Measurements from ENCODE around the gene WDFY4. TPM values are rescaled to one million over a fixed set of nuclear protein-coding genes. Genes with fewer than 3 reads are reported as not detected.
A peak's percentile ranks its signal among the peaks of the same experiment; 100 is the strongest.

Gene WDFY4
- polyA plus RNA-seq, 2 of the 4 experiments (the other 2 are of a cell fraction) = not detected

DNA sequence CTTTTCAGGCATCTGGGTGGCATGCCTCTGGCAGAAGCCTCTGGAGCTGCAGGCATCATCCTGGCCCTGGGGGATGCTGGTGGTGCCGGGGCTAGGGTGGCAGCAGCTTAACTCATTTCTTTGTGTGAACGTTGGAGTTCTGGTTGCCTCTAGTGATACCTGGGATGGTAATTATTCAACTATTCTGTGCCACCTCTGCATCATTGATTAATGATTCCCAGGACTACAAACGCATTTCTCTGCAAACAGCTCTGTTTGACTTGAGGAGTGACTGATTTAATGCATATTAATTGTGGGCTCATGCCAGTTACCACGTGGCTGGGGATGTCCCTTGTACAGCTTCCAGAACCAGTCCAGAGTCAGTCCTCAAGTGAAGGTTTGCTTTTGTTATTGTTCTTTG lies 199.0 kb downstream of the WDFY4 start:
- FAIRE-seq = no peak
- no peaks in the 10 kb centered on the region for H3K4me1 ChIP-seq
- no peak overlapping the region for H3K4me3 ChIP-seq
- no peak overlapping the region for H3K4me2 ChIP-seq
- no peak for TF ChIP-seq MAZ (IDR thresholded peaks at IDR 0.05; ENCODE audit: borderline replicate concordance, low read depth, low read length)
- no peak for TF ChIP-seq JUNB (IDR thresholded peaks at IDR 0.05)
- TF ChIP-seq, protein P1, sequence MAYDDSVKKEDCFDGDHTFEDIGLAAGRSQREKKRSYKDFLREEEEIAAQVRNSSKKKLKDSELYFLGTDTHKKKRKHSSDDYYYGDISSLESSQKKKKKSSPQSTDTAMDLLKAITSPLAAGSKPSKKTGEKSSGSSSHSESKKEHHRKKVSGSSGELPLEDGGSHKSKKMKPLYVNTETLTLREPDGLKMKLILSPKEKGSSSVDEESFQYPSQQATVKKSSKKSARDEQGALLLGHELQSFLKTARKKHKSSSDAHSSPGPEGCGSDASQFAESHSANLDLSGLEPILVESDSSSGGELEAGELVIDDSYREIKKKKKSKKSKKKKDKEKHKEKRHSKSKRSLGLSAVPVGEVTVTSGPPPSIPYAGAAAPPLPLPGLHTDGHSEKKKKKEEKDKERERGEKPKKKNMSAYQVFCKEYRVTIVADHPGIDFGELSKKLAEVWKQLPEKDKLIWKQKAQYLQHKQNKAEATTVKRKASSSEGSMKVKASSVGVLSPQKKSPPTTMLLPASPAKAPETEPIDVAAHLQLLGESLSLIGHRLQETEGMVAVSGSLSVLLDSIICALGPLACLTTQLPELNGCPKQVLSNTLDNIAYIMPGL (CRISPR knock-in tag; IDR thresholded peaks at IDR 0.05; ENCODE audit: borderline replicate concordance) = no peak
- no peak for TF ChIP-seq GATA3 (IDR thresholded peaks at IDR 0.05; ENCODE audit: borderline replicate concordance)
- no peak for TF ChIP-seq SREBF2 (IDR thresholded peaks at IDR 0.05)
- no peak for TF ChIP-seq KDM1A (IDR thresholded peaks at IDR 0.05; ENCODE audit: low read depth)
- no peak for TF ChIP-seq HDAC2 (IDR thresholded peaks at IDR 0.05)
- no peak for TF ChIP-seq RNF2 (IDR thresholded peaks at IDR 0.05; ENCODE audit: borderline replicate concordance, low read depth)
- TF ChIP-seq TFCP2L1 (CRISPR knock-in tag; IDR thresholded peaks at IDR 0.05) = no peak
- no peak for TF ChIP-seq ZFP36 (IDR thresholded peaks at IDR 0.05; ENCODE audit: borderline replicate concordance, partially characterized antibody)
- ChIA-PET POLR2A (no interaction called here), CTCF (interaction anchor here (1.2 to 1.3 kb wide), 2 partner anchors 11 to 83 kb away, joined by 3 read pairs; no protein-coding TSS in a partner anchor)
- H3K27ac ChIP-seq = no peak overlapping the region
- no peak for ATAC-seq
- no peaks in the 10 kb centered on the region for H3K9me3 ChIP-seq
- WGBS (ENCODE audit: missing lambda C conversion rate) = 9% methylated on average over 4 of the region's 4 CpGs
- DNase-seq (ENCODE audit: low read depth in 1 of 2, low spot score in 1 of 2) = no peak

DNA sequence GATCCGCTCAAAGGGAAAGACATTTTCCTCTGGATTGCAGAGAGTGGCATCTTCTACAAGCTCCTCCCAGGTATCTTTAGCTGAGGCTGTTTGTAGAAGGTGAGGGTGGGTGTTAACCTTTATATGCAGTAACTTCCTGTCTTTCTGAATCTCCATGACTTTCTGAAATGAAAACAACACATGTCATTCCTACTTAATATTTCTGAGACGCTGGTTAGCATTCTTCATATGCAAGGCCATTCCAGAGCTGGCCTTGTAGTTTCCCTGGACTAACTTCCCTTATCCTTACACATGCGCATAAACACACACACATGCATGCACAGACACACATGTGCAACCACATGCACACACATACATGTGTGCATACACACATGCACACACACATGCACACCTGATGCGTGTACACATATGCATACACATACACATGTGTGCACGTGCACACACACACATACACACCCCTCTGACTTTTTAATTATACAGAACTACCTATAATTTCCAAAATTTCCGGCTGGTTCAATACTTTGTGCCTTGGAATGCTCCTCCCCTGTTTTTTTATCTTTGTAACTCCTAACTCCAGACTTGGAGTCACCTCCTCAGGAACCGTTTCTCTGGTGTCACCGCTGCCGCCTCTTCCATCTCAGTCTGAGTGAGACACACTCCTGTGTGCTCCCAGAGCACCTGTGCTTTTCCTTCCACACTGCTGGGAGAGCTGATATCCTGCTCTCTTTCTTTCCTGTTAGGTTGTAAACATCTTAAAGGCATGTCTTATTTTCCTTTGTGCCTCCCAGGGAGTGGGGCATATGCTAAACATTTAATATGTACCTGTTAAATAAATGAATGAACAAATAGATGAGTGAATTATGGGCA lies 199.7 kb downstream of the WDFY4 start:
- ATAC-seq = no peak
- no peak overlapping the region for H3K4me3 ChIP-seq

DNA sequence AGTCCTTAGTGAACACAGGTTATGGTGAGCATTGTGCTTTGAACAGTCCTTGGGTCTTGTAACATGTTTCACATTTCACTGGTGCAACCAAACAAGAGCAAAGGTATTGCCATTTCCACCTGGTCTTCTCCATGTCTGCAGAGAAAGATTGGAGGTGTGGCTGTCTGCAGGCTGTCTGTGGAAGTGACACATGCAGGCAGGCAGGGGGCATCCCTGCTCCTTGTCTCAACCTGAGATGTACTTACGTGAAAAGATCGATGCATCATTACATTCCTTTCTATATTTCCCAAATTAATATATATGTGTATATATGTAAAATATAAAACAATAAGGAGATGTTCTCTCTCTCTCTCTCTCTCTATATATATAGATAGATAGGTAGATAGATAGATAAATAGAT lies 200.7 kb downstream of the WDFY4 start:
- CTCF ChIA-PET = interaction anchor here (1.5 to 1.9 kb wide), 3 partner anchors 9 to 633 kb away, joined by 3 to 6 read pairs (median 5); no protein-coding TSS in a partner anchor
- Histone ChIP-seq H3K27ac (no peak overlapping the region), H3K9me3 (no peaks in the 10 kb centered on the region), H3K4me3 (no peak overlapping the region), H3K4me2 (no peak overlapping the region), H3K4me1 (no peaks in the 10 kb centered on the region)
- ATAC-seq = peak; percentile 71 to 74; a peak in 3 of 6 replicates
- WGBS (ENCODE audit: missing lambda C conversion rate) = 2% methylated on average over 2 of the region's 2 CpGs
- TF ChIP-seq RAD21 (conservative IDR thresholded peaks at IDR 0.05 in 1 of 2, IDR thresholded peaks at IDR 0.05 in 1 of 2) = peak; percentile 17 to 51; a peak in 3 of 5 replicates
- TF ChIP-seq NR3C1 (IDR thresholded peaks at IDR 0.05) = no peak
- peak; percentile 43 to 44 for DNase-seq (ENCODE audit: low read depth in 1 of 2, low spot score in 1 of 2)
- POLR2A ChIA-PET = no interaction called here
- no peak for FAIRE-seq

More for the DNA sequence above, 199.7 kb downstream of the WDFY4 start:
- no peak for FAIRE-seq
- no peak overlapping the region for H3K27ac ChIP-seq
- H3K4me1 ChIP-seq = no peaks in the 10 kb centered on the region
- CTCF ChIA-PET = interaction anchor here (1.2 to 1.5 kb wide), 3 partner anchors 12 to 634 kb away, joined by 3 to 6 read pairs (median 3); no protein-coding TSS in a partner anchor
- no peaks in the 10 kb centered on the region for H3K9me3 ChIP-seq
- no peak for DNase-seq (ENCODE audit: low read depth in 1 of 2, low spot score in 1 of 2)
- no peak for TF ChIP-seq GATA3 (IDR thresholded peaks at IDR 0.05; ENCODE audit: borderline replicate concordance)
- no peak for TF ChIP-seq HOXB13 (CRISPR knock-in tag; IDR thresholded peaks at IDR 0.05; ENCODE audit: low read depth)
- no peak for TF ChIP-seq ZNF302 (CRISPR knock-in tag; IDR thresholded peaks at IDR 0.05)
- TF ChIP-seq RNF2 (IDR thresholded peaks at IDR 0.05; ENCODE audit: borderline replicate concordance, low read depth) = no peak
- no peak for TF ChIP-seq HOXA7 (CRISPR knock-in tag; IDR thresholded peaks at IDR 0.05)
- TF ChIP-seq, protein P2, sequence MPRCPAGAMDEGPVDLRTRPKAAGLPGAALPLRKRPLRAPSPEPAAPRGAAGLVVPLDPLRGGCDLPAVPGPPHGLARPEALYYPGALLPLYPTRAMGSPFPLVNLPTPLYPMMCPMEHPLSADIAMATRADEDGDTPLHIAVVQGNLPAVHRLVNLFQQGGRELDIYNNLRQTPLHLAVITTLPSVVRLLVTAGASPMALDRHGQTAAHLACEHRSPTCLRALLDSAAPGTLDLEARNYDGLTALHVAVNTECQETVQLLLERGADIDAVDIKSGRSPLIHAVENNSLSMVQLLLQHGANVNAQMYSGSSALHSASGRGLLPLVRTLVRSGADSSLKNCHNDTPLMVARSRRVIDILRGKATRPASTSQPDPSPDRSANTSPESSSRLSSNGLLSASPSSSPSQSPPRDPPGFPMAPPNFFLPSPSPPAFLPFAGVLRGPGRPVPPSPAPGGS (IDR thresholded peaks at IDR 0.05) = no peak
- no peak for TF ChIP-seq MAZ (IDR thresholded peaks at IDR 0.05; ENCODE audit: borderline replicate concordance, low read depth, low read length)
- POLR2A ChIA-PET = no interaction called here
- H3K4me2 ChIP-seq = no peak overlapping the region
- WGBS (ENCODE audit: missing lambda C conversion rate) = 51% methylated on average over 9 of the region's 9 CpGs
